Stimulated activated CD8-positive, alpha-beta memory T cell treated with anti-CD3 and anti-CD28 coated beads, Interleukin-4, amount 100 ng/mL, for 24 hours (primary cell): ENCODE measurements around the gene FAM234B.
"Not testable (repeated sequence)": the region's sequence is repeated elsewhere in the genome, so short reads cannot be mapped to it uniquely, and the experiment has no call there.

Source experiments
- DNase-seq: peaks from one replicate; pipeline ENCODE4 v3.0.0-alpha.2; 2020; ENCODE audit warnings: low read depth

FAM234B gene

DNA sequence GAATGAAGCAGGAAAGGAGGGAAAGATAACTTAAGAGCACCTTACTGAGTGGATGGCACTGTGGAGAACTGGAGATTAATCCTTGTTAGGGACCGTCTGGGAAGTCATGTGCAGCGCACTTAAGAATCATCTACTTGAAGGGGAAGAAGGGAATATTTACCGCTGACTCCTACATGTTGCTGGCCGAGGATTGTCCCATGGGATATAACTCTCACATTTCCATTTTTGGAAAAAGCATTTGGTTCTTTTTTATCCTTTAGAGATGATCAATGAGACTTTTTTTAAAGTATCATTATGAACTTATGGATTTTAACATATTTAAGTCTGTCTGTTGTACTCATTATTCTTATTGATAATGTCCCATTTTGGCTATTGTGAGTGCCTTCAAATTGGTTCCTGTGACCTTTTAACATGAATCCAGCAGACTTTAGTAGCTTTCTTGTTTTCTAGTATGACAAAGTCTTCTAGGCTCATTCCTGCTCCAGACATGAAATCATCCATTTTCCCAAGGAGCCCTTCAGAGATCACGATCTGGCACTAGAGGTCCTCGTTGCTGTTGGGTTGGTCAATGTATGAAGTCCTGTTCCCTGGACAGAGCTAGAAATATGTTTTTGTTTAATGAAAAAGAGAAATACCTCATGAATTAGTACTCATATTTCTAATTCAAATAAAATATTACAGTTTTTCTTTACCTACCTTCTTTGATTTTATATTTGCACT is 20.2 kb upstream of the FAM234B start:
- no peak for DNase-seq

DNA sequence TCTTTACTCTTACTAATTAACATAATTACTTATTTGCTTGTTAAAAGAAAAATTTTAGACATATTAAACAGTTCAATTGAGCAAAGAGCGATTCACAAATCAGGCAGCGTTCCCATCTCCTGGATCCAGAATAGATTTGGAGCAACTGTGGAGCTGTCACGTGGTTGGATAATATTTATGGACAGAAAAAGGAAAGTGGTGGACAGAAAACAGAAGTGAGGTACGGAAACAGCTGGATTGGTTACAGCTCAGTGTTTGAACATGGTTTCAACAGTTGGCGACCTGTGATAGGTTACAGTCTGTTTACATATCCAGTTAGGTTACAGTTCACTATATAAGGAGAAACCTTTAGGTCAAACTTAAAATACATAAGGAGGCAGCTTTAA is 19.7 kb upstream of the FAM234B start:
- DNase-seq, result no peak

DNA sequence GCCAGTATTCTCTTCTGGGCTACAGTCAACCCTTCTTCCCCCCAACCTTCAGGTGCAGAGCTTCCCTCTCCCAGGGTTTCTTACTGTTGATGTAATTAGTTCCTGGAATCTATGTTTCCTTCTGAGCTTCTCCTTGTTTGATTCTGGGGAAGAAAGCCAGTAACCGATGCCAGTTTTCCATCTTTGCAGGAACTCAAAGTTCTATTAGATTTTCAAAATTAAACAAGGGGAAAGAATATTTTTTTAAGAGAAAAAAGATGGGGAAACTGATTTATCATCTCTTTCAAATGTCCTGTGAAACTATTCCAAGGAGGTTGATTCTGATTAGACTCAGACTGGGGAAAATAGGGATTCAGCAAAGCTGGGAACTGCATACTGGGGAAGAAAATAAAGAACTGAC is 17.9 kb upstream of the FAM234B start:
- DNase-seq, result no peak

DNA sequence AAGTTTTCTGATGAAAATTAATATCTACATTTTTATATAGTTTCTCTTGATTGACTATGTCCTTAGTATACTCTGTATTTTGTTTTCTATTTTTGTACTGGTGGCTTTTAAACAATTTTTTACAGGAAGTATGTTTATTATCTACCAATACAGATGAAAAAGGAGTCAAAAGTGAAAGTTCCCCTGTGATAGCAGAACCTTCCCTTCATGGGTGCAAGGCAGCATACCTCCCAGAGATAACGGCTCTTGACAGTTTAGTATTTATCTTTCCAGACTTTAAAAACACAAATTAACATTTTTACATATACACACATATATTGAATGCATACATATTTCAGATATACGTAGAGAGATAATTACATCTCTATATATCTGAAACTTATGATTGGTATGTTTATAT is 17.1 kb upstream of the FAM234B start:
- no peak for DNase-seq

DNA sequence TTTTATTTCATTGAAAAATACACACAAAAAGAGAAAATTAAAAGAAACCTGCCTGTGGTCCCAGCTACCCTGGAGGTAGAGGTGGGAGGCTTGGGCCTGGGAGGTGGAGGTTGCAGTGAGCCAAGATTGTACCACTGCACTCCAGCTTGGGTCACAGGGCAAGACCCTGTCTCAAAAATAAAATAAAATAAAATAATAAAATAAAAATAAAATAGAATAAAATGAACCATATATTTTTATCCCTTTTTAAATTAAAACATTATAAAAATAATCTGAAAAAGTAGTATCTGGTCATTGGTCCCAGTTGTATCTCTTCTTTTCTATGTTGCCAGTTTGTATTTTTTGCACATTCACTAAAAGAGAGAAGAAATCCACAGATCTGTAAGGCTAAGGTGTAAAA is 16.7 kb upstream of the FAM234B start:
- no peak for DNase-seq

DNA sequence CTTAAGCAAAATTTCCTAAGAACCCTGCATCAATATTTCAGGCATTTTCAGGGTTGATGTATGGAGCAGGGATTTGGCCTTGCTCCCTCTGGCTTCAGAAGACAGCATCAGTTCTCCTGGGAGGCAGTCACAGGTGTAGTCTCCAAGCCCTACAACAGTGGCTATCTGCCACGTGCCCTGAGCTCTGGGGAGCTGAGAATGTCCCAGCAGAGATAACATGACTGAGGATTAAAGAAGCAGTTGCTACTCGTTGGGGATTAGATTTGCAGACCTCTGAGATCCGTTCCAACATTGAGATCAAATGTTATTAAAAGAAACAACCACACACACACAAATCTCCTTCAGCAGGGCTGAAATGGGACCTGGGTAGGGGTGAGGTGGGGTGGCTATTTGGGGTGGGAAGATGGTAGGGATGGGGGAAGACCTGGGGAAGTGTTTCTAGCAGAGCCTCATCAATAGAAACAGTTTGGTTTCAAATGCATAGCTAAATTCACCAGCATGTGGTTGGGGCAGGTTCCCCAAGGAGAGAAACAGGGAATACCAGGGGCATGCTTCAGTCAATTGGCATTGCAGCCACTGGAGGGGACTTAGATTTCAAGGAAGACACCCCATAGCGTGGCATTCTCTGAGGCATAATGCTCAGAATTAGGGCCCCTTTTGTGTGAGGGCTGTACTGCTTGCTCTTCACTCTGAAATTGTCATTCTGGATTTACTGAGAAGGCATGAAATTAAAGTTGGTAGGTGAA is 15.2 kb upstream of the FAM234B start:
- DNase-seq, result no peak

DNA sequence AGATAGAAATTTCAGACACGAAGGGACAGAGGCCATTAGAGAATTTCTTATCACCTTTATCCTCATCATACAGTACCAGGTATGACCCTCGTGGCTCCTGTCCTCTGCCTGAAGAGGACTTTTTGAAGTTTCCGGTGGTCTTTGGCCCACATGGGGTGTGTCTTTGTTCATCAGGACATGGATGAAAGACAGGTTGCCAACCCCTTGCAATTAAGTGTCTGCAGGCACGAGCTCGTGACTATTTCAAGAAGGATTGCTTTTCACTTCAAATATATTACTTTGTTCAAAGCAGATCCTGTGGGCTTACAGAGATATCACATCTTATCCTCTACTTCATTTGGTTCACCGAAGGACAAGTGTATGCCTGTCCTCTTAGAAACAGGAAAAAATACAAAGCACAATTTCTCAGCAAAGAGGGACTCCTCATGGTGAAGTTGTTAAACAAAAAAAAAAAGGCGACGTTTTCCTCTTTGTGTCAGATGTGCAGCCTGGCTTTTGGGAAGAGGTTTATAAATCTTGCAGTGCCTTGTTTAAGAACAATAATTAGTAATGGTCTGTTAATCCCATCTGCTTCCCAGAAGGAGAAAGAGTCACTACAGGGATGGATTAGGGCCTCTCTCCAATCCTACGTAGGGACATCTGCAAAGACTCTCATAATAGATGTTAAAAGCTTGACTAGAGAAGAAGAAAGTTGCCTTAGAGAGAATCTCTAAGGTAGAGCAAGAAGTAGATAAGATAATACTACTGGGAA is 13.5 kb upstream of the FAM234B start:
- DNase-seq, result no peak

DNA sequence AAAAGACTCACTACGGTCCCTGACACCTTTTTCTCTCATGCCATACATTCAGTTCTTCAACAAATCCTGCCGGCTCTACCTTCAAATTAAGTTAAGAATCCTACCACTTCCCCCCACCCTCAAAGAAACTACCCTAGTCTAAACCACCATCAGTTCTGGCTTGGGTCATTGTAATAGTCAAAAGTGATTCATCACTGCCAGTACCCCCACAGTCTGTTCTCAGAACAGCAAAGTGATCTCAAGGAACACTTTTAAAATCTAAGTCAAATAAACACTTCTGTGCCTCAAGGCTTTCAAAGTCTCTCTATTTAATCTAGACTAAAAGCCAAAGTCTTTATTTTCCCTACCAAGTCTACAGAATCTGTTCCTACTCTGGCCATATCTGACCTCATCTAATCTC is 12.0 kb upstream of the FAM234B start:
- DNase-seq, result no peak

DNA sequence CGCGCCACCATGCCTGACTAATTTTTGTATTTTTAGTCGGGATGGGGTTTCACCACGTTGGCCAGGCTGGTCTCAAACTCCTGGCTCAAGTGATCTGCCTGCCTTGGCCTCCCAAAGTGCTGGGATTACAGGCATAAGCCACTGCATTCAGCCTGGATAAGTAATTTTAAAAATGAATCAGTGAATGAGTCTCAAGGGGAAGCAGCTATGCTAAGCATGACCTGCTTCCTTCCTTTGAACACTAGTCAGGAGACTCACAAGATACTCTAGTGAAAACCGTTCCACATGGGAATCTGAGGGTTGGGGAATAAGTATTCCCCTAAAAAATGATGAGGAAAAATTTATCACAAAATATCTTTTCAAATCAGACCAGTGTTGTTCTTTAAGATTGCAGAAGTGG is 10.7 kb upstream of the FAM234B start:
- no peak for DNase-seq

DNA sequence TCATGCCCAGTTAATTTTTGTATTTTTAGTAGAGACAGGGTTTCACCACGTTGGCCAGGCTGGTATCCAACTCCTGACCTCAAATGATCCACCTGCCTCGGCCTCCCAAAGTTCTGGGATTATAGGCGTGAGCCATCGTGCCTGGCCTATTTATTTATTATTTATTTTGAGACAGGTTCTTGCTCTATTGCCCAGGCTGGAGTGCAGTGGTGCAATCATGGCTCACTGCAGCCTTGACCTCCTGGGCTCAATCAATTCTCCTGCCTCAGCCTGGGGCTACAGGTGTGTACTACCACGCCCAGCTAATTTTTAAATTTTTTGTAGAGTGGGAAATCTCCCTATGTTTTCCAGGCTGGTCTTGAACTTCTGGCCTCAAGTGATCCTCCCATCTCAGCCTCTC is 8.8 kb upstream of the FAM234B start:
- DNase-seq, result not testable (repeated sequence)

DNA sequence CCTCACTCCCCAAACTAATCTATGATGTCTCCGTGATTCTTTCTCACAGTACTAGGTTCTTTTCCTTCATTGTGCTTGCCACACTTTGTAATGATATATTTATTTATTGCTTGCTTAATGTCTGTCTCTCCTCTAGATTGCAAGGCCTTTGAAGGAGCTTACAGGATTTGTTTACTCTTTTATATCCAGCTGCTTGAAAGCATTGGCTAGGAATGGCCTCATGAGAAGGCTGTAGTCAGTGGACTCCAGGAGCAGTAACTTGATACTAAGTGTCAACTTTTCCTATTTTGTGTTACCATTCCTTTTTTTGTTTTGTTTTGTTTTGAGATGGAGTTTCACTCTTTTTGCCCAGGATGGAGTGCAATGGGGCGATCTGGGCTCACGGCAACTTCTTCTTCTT is 7.3 kb upstream of the FAM234B start:
- no peak for DNase-seq

DNA sequence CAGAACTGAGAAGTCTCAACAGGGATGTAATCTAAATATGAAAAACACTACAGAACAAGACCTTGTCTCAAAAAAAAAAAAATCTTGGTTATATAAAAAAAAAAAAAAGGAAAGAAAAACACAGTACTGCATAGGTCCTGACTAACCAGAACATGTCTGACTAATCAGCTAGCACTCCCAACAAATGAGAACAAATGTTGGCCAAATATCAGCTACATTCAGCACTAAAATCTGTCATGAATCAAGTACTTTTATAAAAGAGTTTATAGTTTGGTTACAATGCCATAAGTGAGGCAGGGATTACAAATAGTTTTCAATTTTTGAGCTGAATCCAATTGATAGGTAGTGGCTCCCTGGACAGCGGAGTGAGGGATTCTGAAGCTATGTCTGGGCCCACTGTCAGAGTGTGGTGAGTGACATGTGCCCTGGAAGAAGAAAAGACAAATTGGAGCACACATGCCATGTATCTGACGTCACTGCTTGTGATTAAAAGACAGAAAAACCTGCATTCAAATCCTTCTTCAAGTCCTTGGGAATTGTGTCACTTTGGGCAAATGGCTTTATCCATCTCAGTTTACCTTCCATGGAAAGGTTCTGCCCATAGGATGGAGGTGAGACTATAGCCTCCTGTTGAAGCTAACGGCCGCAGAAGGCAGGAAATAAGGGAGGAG is 5.6 kb upstream of the FAM234B start:
- DNase-seq, result no peak

DNA sequence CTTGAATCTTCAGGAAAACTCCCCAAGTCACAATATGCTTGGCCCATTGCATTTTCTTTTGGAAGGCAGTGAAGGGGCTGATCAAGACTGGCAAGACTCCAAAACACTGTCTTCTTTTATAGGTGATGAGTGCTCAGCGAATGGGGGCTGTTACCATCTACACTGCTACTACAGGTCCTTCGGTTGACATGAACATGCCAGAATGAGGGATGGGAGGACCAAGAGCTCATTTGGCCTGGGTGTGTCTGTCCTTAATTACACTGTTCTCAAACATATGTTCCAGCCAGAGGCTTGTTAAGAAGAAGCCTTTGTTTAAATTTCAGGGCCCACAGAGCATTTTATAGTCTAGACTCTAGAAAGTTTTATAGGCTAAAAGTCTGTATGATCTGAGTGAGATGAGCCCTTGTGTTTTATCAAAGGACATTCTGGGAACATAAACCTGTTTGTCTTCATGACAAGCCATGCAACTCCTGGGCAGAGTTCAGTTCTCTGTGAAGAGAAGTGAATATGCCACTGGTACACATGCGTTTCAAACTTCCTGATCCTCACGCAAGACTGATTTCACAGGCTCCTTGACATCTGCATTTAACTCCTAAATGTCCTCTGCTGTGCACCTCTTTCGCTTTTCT is 4.7 kb upstream of the FAM234B start:
- DNase-seq, result no peak

DNA sequence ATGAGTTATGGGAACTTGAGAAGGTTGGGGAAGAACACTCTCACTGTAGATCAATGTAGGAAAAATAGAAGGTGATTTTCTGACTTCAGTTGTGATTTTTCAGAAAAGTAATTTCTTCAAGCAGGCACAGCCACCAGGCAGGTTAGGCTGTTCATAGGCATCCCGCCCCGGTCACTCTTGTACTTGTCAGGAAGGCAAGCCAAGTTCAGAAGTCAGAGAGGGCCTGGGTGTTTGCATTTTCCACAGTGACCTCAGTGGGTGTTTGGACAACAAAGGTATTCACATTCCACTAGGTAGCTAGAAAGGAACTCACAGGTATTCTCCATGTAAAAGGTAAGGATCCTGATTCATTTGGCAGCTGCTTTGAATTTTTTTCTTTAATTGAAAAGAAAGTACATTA is 3.0 kb upstream of the FAM234B start:
- no peak for DNase-seq

DNA sequence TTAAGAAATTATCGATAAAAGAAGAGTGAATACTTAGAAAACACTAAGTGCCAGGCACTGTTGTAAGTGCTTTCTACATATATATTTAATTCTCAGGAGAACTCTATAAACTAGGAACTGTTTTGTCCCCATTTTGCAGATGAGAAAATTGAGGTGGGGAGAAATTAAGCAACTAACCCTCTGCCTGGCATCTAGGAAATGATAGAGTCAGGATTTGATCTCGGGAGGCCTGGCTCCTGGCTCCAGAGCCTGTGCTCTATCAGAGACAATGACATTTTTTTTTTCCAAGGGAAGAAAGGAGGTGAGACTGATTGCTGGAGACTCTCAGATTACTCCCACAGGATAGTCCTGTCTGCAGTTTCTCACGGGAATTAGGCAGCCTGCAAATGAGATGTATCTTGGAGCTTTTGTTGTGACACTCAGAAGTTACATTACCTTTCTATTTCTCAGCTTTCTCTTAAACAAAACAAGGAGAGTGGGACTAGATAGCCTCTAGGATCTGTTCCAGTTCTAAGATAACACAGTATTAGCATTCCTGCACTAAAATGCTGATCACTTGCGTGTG is 1.4 kb upstream of the FAM234B start:
- no peak for DNase-seq

DNA sequence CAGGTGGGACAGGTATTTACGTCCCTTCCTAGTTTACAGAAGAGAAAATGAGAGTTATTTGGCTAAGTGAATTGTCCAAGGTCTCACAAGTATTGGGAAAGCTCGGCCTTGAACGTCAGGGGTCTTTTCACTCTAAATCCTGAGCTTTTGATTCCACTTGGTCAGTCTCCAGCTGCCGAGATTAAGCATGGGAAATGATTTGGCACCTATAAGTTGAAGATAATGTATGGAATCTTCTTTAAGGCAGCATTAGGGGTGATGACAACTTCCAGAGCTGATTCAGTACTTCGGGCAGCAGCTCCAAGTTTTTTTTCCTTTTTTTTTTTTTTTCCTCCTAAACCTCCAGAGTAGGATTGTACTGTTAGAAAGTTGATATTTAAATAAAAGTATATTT is 722 bp downstream of the FAM234B start:
- no peak for DNase-seq

DNA sequence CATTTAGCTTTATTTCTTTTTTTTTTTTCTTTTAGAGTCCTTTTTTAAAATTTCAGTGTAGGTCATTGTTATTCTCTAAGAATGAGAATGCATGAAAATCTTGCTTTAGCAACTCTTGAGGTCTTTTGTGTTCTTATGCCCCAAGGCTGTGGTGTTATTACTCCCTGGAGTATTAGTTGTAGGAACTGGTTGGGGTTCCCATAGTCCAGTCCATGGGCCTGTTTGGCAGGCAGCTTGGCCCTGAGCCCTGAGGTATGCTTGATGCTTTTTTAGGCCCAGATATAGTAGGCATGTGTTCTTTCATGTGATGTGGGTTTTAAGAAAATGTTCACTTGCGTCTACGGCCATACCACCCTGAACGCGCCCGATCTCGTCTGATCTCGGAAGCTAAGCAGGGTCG is 1.6 kb downstream of the FAM234B start:
- no peak for DNase-seq

DNA sequence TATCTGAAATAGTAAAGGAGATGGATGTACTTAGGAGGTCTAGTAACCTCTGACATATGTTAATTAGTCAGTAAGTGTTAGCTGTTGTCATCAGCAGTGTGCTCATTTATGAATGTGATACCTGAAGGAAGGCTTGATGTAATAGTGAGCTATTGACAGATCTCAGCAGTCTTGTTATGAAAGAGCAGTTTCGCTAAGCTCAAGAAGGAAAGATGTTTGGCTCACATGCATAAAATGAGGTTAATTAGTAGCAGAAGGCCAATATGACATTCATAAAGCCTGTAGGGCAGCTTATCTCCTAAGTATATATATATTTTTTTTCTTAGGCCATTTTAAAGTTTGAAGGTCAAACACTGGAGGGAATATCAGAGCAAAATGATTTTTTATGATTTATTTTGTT is 2.8 kb downstream of the FAM234B start:
- no peak for DNase-seq

DNA sequence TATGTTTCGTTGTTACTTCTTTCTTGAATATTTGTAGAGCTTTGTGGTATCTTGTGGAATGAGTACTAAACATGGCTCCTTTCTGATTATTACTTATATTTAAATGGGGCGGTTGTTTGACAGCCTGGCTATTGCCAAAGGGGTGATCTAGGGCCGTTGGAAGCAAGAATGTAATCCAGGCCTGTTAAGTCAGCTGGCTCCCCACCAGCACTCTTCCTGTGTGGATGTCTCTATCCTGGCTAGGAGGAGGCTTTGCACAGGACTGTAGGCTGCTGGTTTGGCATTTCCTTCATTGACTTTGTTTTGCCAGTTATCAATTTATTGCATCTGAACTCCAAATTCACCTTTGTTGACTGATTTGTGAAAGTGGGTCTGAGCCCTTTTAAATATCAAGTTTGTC is 5.6 kb downstream of the FAM234B start:
- no peak for DNase-seq

DNA sequence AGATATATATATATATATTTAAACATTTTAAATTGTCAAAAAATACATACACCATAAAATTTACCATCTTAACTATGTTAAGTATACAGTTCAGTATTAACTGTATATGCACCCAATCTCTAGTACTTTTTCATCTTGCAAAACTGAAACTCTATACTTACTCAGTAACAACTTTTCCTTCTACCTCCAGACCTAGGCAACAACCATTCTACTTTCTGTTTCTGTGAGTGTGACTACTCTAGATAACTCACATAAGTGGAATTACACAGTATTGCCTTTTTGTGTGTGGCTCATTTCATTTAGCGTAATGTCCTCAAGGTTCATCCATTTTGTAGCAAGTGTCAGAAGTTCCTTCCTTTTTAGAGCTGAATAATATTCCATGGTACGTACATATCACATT is 8.2 kb downstream of the FAM234B start:
- no peak for DNase-seq

DNA sequence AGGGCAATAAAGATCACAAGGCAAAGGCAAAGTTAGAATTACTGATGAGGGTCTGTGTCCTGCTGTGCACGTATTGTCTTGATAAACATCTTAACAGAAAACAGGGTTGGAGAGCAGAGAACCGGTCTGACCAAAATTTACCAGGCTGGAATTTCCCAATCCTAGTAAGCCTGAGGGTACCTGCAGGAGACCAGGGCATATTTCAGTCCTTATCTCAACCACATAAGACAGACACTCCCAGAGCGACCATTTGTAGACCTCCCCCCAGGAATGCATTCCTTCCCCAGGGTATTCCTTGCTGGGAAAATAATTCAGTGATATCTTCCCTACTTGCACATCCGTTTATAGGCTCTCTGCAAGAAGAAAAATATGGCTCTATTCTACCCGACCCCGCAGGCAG is 9.4 kb downstream of the FAM234B start:
- DNase-seq, result not testable (repeated sequence)

DNA sequence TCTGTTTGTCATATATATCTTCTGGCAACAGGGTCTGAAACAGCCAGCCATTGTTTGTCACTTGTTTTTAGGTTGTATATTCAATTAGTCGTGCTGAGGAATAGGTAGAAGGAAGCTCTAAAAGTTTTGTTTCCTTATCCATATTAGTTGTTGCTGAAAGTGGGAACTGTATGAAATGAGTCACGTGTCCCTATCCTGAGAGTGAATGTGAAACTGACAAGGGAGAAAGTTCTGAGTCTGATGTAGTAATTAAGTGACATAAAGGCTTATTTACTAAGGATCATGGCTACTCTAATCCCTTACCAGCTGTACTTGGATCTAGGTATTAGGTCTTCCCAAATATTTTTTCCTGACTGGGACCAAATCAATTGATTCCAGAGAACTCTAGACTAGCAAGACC is 16.4 kb downstream of the FAM234B start:
- no peak for DNase-seq
